CD4-positive, alpha-beta T cell treated with Interleukin-12 subunit alpha and Interleukin-12 subunit beta, for 1 hour (primary cell): ENCODE measurements around the gene CAMTA1.
"Not testable (repeated sequence)": the region's sequence is repeated elsewhere in the genome, so short reads cannot be mapped to it uniquely, and the experiment has no call there.

Source experiments
- DNase-seq: peaks from one replicate; pipeline ENCODE4 v3.0.0-alpha.2; 2020

CAMTA1 gene

GRCh38 chr1:7128293-7128692, 343.0 kb downstream of the CAMTA1 start:
- DNase-seq: no peak

- no peak for DNase-seq
Measured at GRCh38 chr1:7130127-7130526, 344.9 kb downstream of the CAMTA1 start.

GRCh38 chr1:7135493-7135892, 350.2 kb downstream of the CAMTA1 start:
- no peak for DNase-seq

- DNase-seq: no peak
Measured at GRCh38 chr1:7136166-7136953, 351.1 kb downstream of the CAMTA1 start.

- DNase-seq: no peak
Measured at GRCh38 chr1:7140251-7140650, 355.0 kb downstream of the CAMTA1 start.

- DNase-seq: no peak
Measured at GRCh38 chr1:7145947-7146346, 360.7 kb downstream of the CAMTA1 start.

- DNase-seq: no peak
Measured at GRCh38 chr1:7146710-7147109, 361.5 kb downstream of the CAMTA1 start.

GRCh38 chr1:7147581-7148282, 362.5 kb downstream of the CAMTA1 start:
- not testable (repeated sequence) for DNase-seq

GRCh38 chr1:7149080-7149838, 364.0 kb downstream of the CAMTA1 start:
- DNase-seq: no peak

- no peak for DNase-seq
Measured at GRCh38 chr1:7150724-7151280, 365.5 kb downstream of the CAMTA1 start.

- no peak for DNase-seq
Measured at GRCh38 chr1:7151978-7152377, 366.7 kb downstream of the CAMTA1 start.

- no peak for DNase-seq
Measured at GRCh38 chr1:7152655-7153054, 367.4 kb downstream of the CAMTA1 start.

GRCh38 chr1:7153464-7153863, 368.2 kb downstream of the CAMTA1 start:
- no peak for DNase-seq

- no peak for DNase-seq
Measured at GRCh38 chr1:7159116-7159781, 374.0 kb downstream of the CAMTA1 start.

GRCh38 chr1:7168554-7168953, 383.3 kb downstream of the CAMTA1 start:
- not testable (repeated sequence) for DNase-seq

- DNase-seq: no peak
Measured at GRCh38 chr1:7171168-7171567, 385.9 kb downstream of the CAMTA1 start.

GRCh38 chr1:7171574-7171973, 386.3 kb downstream of the CAMTA1 start:
- no peak for DNase-seq

GRCh38 chr1:7172804-7173203, 387.6 kb downstream of the CAMTA1 start:
- DNase-seq: no peak

GRCh38 chr1:7174561-7174960, 389.3 kb downstream of the CAMTA1 start:
- no peak for DNase-seq

- DNase-seq: no peak
Measured at GRCh38 chr1:7174980-7175906, 390.0 kb downstream of the CAMTA1 start.

- no peak for DNase-seq
Measured at GRCh38 chr1:7177021-7177420, 391.8 kb downstream of the CAMTA1 start.
